HFF-Myc (cell line): Measurements from ENCODE around the gene CLIC2.

Experiments used
- DNase-seq: peaks from one replicate; pipeline ENCODE4 v3.0.0-alpha.2; 2011; ENCODE audit warnings: low read depth; ENCODE audit errors: extremely low read depth
- H3K4me3 ChIP-seq: replicated peaks from 2 replicates; pipeline ENCODE4 v1.5.1; 2011; ENCODE audit warnings: low read depth, mild to moderate bottlenecking, control low read depth, low read length
- TF ChIP-seq, protein P1 (sequence below): IDR thresholded peaks from 2 replicates; pipeline ENCODE4 v1.5.1; 2012; ENCODE audit warnings: mild to moderate bottlenecking, low read depth, low read length, control low read depth; ENCODE audit errors: missing control alignments

Gene CLIC2

DNA sequence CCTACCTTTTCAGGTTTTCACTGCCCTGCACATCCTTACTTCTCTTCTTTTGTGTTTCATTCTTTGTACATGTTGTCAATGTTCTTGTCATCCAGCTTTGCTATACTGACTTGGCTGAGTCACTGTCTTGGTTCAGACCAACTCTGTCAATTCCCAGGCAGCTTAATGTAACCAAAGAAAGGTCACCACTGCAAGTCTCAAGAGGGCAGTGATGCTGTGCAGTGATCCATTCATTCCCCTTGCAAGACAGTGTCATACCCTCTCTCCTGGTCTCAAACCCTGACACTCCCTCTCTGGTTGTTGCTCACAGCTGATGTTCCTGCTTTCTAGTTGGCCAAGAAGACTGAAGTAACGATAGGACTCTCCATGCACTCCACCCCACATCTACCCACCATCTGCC is 87.7 kb downstream of the CLIC2 start:
- TF ChIP-seq, protein P1, sequence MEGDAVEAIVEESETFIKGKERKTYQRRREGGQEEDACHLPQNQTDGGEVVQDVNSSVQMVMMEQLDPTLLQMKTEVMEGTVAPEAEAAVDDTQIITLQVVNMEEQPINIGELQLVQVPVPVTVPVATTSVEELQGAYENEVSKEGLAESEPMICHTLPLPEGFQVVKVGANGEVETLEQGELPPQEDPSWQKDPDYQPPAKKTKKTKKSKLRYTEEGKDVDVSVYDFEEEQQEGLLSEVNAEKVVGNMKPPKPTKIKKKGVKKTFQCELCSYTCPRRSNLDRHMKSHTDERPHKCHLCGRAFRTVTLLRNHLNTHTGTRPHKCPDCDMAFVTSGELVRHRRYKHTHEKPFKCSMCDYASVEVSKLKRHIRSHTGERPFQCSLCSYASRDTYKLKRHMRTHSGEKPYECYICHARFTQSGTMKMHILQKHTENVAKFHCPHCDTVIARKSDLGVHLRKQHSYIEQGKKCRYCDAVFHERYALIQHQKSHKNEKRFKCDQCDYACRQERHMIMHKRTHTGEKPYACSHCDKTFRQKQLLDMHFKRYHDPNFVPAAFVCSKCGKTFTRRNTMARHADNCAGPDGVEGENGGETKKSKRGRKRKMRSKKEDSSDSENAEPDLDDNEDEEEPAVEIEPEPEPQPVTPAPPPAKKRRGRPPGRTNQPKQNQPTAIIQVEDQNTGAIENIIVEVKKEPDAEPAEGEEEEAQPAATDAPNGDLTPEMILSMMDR: no peak
- H3K4me3 ChIP-seq: no peak overlapping the region
- no peak for DNase-seq

DNA sequence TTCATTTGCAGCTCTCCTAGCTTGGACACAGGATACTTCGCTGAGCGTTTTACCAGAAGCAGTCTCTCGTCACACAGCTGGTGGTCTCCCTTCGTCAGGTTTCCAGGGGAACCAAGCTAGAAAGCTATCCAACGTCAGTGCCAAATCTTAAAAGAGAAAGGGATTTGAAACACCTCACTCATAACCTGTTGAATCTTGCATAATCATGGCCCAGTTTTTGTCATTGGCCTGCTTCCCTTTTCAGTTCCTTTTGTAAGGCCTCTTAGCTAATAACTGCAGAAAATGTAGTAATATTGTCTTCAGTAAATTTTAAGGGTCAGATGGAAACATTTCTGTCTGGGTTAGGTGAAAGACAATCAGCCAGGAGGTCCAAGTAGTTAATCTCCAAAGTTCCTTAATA is 92.1 kb downstream of the CLIC2 start:
- DNase-seq: no peak
- TF ChIP-seq, protein P1: no peak
- H3K4me3 ChIP-seq: no peak overlapping the region

DNA sequence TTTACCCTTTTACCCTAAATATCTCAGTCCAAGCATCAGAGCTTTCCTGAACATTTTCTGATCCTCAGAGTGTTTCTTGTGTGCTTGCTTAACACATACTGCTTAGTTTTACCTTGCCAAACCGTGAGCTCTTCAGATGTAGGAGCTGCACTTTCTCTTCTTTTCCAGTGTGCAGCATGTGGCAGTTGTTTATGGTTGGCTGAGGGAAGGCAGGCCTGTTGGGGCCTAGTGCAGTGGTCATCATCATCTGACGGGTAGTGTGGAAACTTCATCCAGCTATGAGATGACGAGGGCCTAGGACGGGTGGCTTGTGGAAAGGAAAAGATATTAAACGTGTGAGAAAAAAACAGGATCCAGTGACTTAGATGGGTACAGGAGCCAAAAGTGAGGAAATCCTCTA is 96.7 kb downstream of the CLIC2 start:
- no peak overlapping the region for H3K4me3 ChIP-seq
- DNase-seq: no peak

DNA sequence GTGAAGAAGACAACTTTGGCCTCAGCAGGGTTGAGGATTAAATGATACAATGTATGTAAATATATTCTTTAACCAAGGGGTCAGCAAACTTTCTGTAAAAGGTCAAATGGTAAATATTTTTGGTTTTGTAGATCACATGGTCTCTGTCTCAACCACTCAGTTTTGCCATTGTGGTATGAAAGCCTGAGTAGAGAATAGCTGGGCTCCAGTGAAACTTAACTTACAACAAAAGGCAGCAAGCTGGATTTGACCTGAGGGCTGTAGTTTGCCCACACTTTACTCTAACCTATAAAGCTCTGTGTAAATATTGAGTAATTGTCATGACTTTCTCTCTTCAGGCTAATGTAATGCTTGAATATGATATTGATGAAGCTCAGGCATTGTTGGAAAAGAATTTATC is 98.5 kb downstream of the CLIC2 start:
- no peak overlapping the region for H3K4me3 ChIP-seq
- DNase-seq: no peak
- TF ChIP-seq, protein P1: no peak

More for the DNA sequence above, 96.7 kb downstream of the CLIC2 start:
- TF ChIP-seq, protein P1: no peak

DNA sequence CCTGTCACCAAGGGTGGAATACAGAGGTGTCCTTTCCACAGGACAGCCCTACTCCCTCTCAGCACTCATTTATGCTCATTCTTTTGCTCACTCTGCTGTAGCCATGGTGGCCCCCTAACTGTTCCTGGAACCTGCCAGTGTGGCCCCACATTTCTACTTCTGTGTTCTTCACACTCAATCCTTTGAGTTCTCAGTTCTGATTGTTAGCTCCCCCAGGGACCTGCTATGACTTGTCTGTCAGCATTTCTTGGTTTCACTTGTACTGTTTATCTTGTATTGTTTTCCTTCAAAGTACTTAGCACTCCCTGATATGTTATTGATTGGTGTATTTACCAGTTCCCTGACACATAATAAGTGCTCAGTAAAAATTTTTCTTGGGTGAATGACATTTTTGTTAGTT is 103.3 kb downstream of the CLIC2 start:
- no peak for DNase-seq
- no peak overlapping the region for H3K4me3 ChIP-seq
- TF ChIP-seq, protein P1: no peak
